NCI-H1092 treated with DMSO at 0.1 percent for 48 hours (cell line): Measurements from ENCODE around the gene SPATA31D3.
"Not testable (repeated sequence)": the region's sequence is repeated elsewhere in the genome, so short reads cannot be mapped to it uniquely, and the experiment has no call there.

ENCODE experiments used
- DNase-seq: peaks from one replicate; lab custom pipeline; 2025; lab: John Stamatoyannopoulos, UW

The SPATA31D3 gene

GRCh38 chr9:81943393-81943792 is at the start of gene SPATA31D3:
TSS of gene SPATA31D3 (plus strand) at chr9:81943500. CDS start at chr9:81943586, 86 bp downstream.
- not testable (repeated sequence) for DNase-seq

GRCh38 chr9:81893929-81894328 is 49.4 kb upstream of the SPATA31D3 start:
- DNase-seq = no peak

- no peak for DNase-seq
These were observed 48.4 kb upstream of the SPATA31D3 start for GRCh38 chr9:81894891-81895290.

- DNase-seq = no peak
These were observed 47.2 kb upstream of the SPATA31D3 start for GRCh38 chr9:81896070-81896469.

- no peak for DNase-seq
These were observed 44.4 kb upstream of the SPATA31D3 start for GRCh38 chr9:81898851-81899250.

- no peak for DNase-seq
These were observed 41.1 kb upstream of the SPATA31D3 start for GRCh38 chr9:81902196-81902595.

GRCh38 chr9:81902626-81903025 is 40.7 kb upstream of the SPATA31D3 start:
- no peak for DNase-seq

- DNase-seq = no peak
These were observed 36.6 kb upstream of the SPATA31D3 start for GRCh38 chr9:81906671-81907070.

GRCh38 chr9:81912135-81912534 is 31.2 kb upstream of the SPATA31D3 start:
- DNase-seq = no peak

GRCh38 chr9:81915801-81916505 is 27.3 kb upstream of the SPATA31D3 start:
- no peak for DNase-seq

- not testable (repeated sequence) for DNase-seq
These were observed 24.8 kb upstream of the SPATA31D3 start for GRCh38 chr9:81918507-81918906.

- DNase-seq = not testable (repeated sequence)
These were observed 15.0 kb upstream of the SPATA31D3 start, which contains the start of gene SPATA31D4 for GRCh38 chr9:81928305-81928704. TSS of gene SPATA31D4 (plus strand) at chr9:81928428. CDS start at chr9:81928514, 86 bp downstream.

GRCh38 chr9:81930147-81930546 is 13.2 kb upstream of the SPATA31D3 start:
- DNase-seq = not testable (repeated sequence)

GRCh38 chr9:81933547-81933946 is 9.8 kb upstream of the SPATA31D3 start:
- DNase-seq = not testable (repeated sequence)

GRCh38 chr9:81948650-81949049 is 5.3 kb downstream of the SPATA31D3 start:
- DNase-seq = not testable (repeated sequence)

GRCh38 chr9:81953096-81953495 is 9.8 kb downstream of the SPATA31D3 start:
- DNase-seq = no peak

- no peak for DNase-seq
These were observed 12.3 kb downstream of the SPATA31D3 start for GRCh38 chr9:81955625-81956024.

GRCh38 chr9:81964218-81965171 is 21.2 kb downstream of the SPATA31D3 start:
- no peak for DNase-seq

- DNase-seq = no peak
These were observed 24.7 kb downstream of the SPATA31D3 start for GRCh38 chr9:81968026-81968425.

- no peak for DNase-seq
These were observed 26.7 kb downstream of the SPATA31D3 start for GRCh38 chr9:81969971-81970370.

- no peak for DNase-seq
These were observed 28.4 kb downstream of the SPATA31D3 start for GRCh38 chr9:81971727-81972126.

GRCh38 chr9:81974764-81975163 is 31.5 kb downstream of the SPATA31D3 start:
- no peak for DNase-seq

- no peak for DNase-seq
These were observed 33.1 kb downstream of the SPATA31D3 start for GRCh38 chr9:81976351-81976750.
